ENCODE data around the gene GPATCH2L.

DNA sequence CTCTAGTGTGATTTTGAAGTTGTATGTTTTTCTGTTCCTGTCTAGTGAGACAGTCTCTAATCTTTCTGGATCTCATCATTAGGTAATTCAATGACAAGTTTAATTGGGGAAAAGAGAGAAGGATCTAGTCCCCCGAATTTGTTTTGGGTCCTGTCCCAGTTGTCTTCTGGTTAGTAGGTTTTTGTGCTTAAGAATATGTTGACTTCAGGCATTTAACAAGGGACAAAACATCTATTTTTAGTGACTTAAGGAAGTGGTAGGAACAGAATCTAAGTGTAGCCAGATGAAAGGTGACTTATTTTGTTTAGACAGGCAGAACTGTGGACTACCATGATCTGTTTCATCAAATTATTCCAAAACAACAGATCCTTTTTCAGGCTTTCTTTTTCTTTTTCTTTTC, 2.2 kb downstream of the GPATCH2L start:
- TF ChIP-seq EZH2 (IDR thresholded peaks at IDR 0.05; ENCODE audit: insufficient read depth, poor library complexity, severe bottlenecking) (no peak), EZH2phosphoT487 (IDR thresholded peaks at IDR 0.05; ENCODE audit: insufficient read depth, low read depth) (no peak)

All from GM23248 (cell line).